H9 (cell line): Measurements from ENCODE around the gene CCK. TPM values are rescaled to one million over a fixed set of nuclear protein-coding genes. Genes with fewer than 3 reads are reported as not detected.

Experiments used
- DNase-seq: peaks from one replicate; pipeline ENCODE4 v3.0.0-alpha.2; 2017
- H2AFZ ChIP-seq: one replicate; pipeline ENCODE4 v1.6.1; 2013; ENCODE audit warnings: mild to moderate bottlenecking, low read length, control low read depth, moderate library complexity
- H2AK5ac ChIP-seq: 2 replicates; pipeline ENCODE4 v1.6.1; 2013; ENCODE audit warnings: low read length, control low read depth, mixed read lengths; ENCODE audit not compliant: insufficient read length
- H2BK120ac ChIP-seq: one replicate; pipeline ENCODE4 v1.6.1; 2013; ENCODE audit warnings: low read depth, mild to moderate bottlenecking, low read length, control low read depth, inconsistent platforms; ENCODE audit not compliant: poor library complexity, severe bottlenecking
- H2BK12ac ChIP-seq: 2 replicates; pipeline ENCODE4 v1.6.1; 2013; ENCODE audit warnings: low read length, control low read depth, mixed read lengths, low read depth; ENCODE audit not compliant: insufficient read length
- H2BK15ac ChIP-seq: 2 replicates; pipeline ENCODE4 v1.6.1; 2013; ENCODE audit warnings: low read depth, low read length, control low read depth
- H2BK20ac ChIP-seq: one replicate; pipeline ENCODE4 v1.6.1; 2013; ENCODE audit warnings: low read depth, mild to moderate bottlenecking, low read length, control low read depth, inconsistent platforms; ENCODE audit not compliant: poor library complexity, severe bottlenecking
- H2BK5ac ChIP-seq: 2 replicates; pipeline ENCODE4 v1.6.1; 2013; ENCODE audit warnings: low read length, control low read depth, mixed read lengths; ENCODE audit not compliant: insufficient read length
- H3K14ac ChIP-seq: 2 replicates; pipeline ENCODE4 v1.6.1; 2013; ENCODE audit warnings: low read length, control low read depth; ENCODE audit not compliant: insufficient read depth
- H3K18ac ChIP-seq: 2 replicates; pipeline ENCODE4 v1.6.1; 2013; ENCODE audit warnings: low read depth, mild to moderate bottlenecking, mixed read lengths, low read length, control low read depth; ENCODE audit not compliant: insufficient read length
- H3K23ac ChIP-seq: 2 replicates; pipeline ENCODE4 v1.6.1; 2013; ENCODE audit warnings: low read length, control low read depth, mixed read lengths, low read depth; ENCODE audit not compliant: insufficient read length
- H3K23me2 ChIP-seq: 2 replicates; pipeline ENCODE4 v1.6.1; 2013; ENCODE audit warnings: low read depth, mild to moderate bottlenecking, mixed read lengths, low read length, control low read depth; ENCODE audit not compliant: insufficient read length, poor library complexity, severe bottlenecking
- H3K27ac ChIP-seq: 2 replicates; pipeline ENCODE4 v1.5.1; 2013; ENCODE audit warnings: low read length, control low read depth, mixed read lengths, low read depth; ENCODE audit not compliant: insufficient read length
- H3K27me3 ChIP-seq: 2 replicates; pipeline ENCODE4 v1.6.1; 2013; ENCODE audit warnings: low read length, control low read depth, inconsistent platforms; ENCODE audit not compliant: insufficient read depth
- H3K4ac ChIP-seq: 2 replicates; pipeline ENCODE4 v1.6.1; 2013; ENCODE audit warnings: low read depth, mild to moderate bottlenecking, control low read depth, inconsistent platforms, low read length, moderate library complexity
- H3K4me1 ChIP-seq: 2 replicates; pipeline ENCODE4 v1.6.1; 2013; ENCODE audit warnings: low read length, control low read depth, inconsistent platforms; ENCODE audit not compliant: insufficient read depth
- H3K4me2 ChIP-seq: 2 replicates; pipeline ENCODE4 v1.6.1; 2013; ENCODE audit warnings: low read length, control low read depth, mixed read lengths; ENCODE audit not compliant: insufficient read length, insufficient read depth
- H3K56ac ChIP-seq: 2 replicates; pipeline ENCODE4 v1.6.1; 2013; ENCODE audit warnings: low read depth, mild to moderate bottlenecking, mixed read lengths, low read length, control low read depth; ENCODE audit not compliant: insufficient read length
- H3K79me1 ChIP-seq: 2 replicates; pipeline ENCODE4 v1.6.1; 2013; ENCODE audit warnings: low read depth, mild to moderate bottlenecking, moderate library complexity, low read length, control low read depth, inconsistent platforms; ENCODE audit not compliant: insufficient read depth, poor library complexity, severe bottlenecking
- H3K79me2 ChIP-seq: 2 replicates; pipeline ENCODE4 v1.6.1; 2013; ENCODE audit warnings: low read length, control low read depth, inconsistent platforms; ENCODE audit not compliant: insufficient read depth
- H3K9ac ChIP-seq: 2 replicates; pipeline ENCODE4 v1.6.1; 2013; ENCODE audit warnings: low read length, control low read depth, mixed read lengths; ENCODE audit not compliant: insufficient read length; ENCODE audit errors: extremely low read depth
- H3K9me3 ChIP-seq: one replicate; pipeline ENCODE4 v1.6.1; 2013; ENCODE audit warnings: low read depth, low read length, inconsistent platforms; ENCODE audit not compliant: control insufficient read depth
- H3T11ph ChIP-seq: one replicate; pipeline ENCODE4 v1.6.1; 2013; ENCODE audit warnings: mild to moderate bottlenecking, low read length, control low read depth, inconsistent platforms
- H4K20me1 ChIP-seq: one replicate; pipeline ENCODE4 v1.6.1; 2013; ENCODE audit not compliant: control insufficient read depth, insufficient read length, insufficient read depth
- H4K5ac ChIP-seq: 2 replicates; pipeline ENCODE4 v1.6.1; 2013; ENCODE audit warnings: low read depth, mild to moderate bottlenecking, mixed read lengths, low read length, control low read depth; ENCODE audit not compliant: insufficient read length
- H4K8ac ChIP-seq: replicated peaks from 2 replicates; pipeline ENCODE4 v1.6.1; 2013; ENCODE audit warnings: low read length, control low read depth, mixed read lengths, low read depth; ENCODE audit not compliant: insufficient read length
- H4K91ac ChIP-seq: 2 replicates; pipeline ENCODE4 v1.6.1; 2013; ENCODE audit warnings: low read depth, mild to moderate bottlenecking, moderate library complexity, mixed read lengths, low read length, control low read depth; ENCODE audit not compliant: insufficient read length
- H3K27ac Mint-ChIP-seq, 3 experiments: 2 replicates in 2 of 3; 3 replicates in 1 of 3; pipeline ENCODE4 v1.8.0; 2020 to 2021; ENCODE audit warnings: mixed read lengths in 3 of 3, mild to moderate bottlenecking in 1 of 3, moderate library complexity in 1 of 3
- H3K27me3 Mint-ChIP-seq: 2 replicates; pipeline ENCODE4 v1.8.0; 2021; ENCODE audit warnings: low read depth, mild to moderate bottlenecking, moderate library complexity, mixed read lengths
- H3K36me3 Mint-ChIP-seq, 3 experiments: 2 replicates in 2 of 3; 3 replicates in 1 of 3; pipeline ENCODE4 v1.8.0; 2020 to 2021; ENCODE audit warnings: low read depth in 3 of 3, mixed read lengths in 3 of 3; ENCODE audit not compliant: insufficient read depth in 1 of 3
- H3K4me1 Mint-ChIP-seq, 2 experiments: 2 replicates each; pipeline ENCODE4 v1.8.0; 2020; ENCODE audit warnings: mixed read lengths in 2 of 2
- H3K4me3 Mint-ChIP-seq, 2 experiments: 2 replicates in 1 of 2; 3 replicates in 1 of 2; pipeline ENCODE4 v1.8.0; 2020 to 2021; ENCODE audit warnings: mild to moderate bottlenecking in 2 of 2, mixed read lengths in 2 of 2, moderate library complexity in 1 of 2
- H3K9me3 Mint-ChIP-seq, 2 experiments: 2 replicates in 1 of 2; 3 replicates in 1 of 2; pipeline ENCODE4 v1.8.0; 2020; ENCODE audit warnings: mild to moderate bottlenecking in 2 of 2, mixed read lengths in 2 of 2, moderate library complexity in 1 of 2
- CTCF ChIP-seq: fragments of 200-600 bp; sonication (generic); conservative IDR thresholded peaks from 3 replicates; pipeline ENCODE4 v1.8.0; 2021; ENCODE audit warnings: antibody characterized with exemption, mild to moderate bottlenecking
- WGBS: extraction: QIAGEN DNeasy Blood & Tissue Kit; methylation state at CpG from one replicate; pipeline ENCODE4 v1.1.7; 2013; ENCODE audit warnings: missing lambda C conversion rate, low lambda C conversion rate, mixed read lengths; ENCODE audit not compliant: insufficient read length; ENCODE audit errors: extremely low coverage; 5-methylcytosine and 5-hydroxymethylcytosine counted together
- total RNA-seq: library from RNA; stranded (reverse); gene quantifications from 2 replicates; pipeline ENCODE4 v1.2.1, GENCODE V29; 2021

The CCK gene
- total RNA-seq, 1 experiment from 2014 or later, result 0.37 TPM

DNA sequence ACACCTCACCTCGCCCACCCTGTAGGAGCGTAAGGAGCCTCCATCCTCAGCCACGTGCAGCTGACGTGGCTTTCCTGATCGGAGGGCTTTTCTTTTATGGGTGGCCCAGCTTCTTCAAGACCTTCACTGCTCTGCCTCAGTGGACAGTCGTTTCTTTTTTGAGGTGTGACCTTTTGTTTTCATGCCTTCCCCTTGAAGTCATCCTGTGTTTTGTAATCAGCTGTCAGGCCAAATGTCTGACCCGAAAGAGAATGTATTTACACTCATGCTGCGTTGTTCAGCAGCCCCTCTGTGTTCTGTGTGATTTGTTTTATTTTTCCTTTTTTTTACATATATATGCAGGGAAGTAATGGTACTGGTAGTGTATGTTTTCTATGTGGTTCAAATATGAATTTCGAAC lies 41.8 kb downstream of the CCK start:
- no peak for TF ChIP-seq CTCF
- Histone ChIP-seq H3K27me3 (no peaks in the 10 kb centered on the region), H4K8ac (no peak overlapping the region), H2BK15ac (no peak overlapping the region), H3K18ac (no peak overlapping the region), H2BK5ac (no peak overlapping the region), H3K56ac (no peak overlapping the region), H4K20me1 (no peaks in the 10 kb centered on the region), H3K9ac (no peak overlapping the region), H2AFZ (no peak overlapping the region), H2BK12ac (no peak overlapping the region), H3K4ac (no peak overlapping the region), H3K79me1 (no peaks in the 10 kb centered on the region), H2BK20ac (no peak overlapping the region), H3K23me2 (no peaks in the 10 kb centered on the region), H3K23ac (no peak overlapping the region), H3K14ac (no peak overlapping the region), H3K27ac (no peak overlapping the region), H3K4me1 (no peaks in the 10 kb centered on the region), H2BK120ac (no peak overlapping the region), H3T11ph (no peak overlapping the region), H4K91ac (no peak overlapping the region), H3K9me3 (no peaks in the 10 kb centered on the region), H4K5ac (no peak overlapping the region), H3K79me2 (no peaks in the 10 kb centered on the region), H2AK5ac (no peak overlapping the region), H3K4me2 (no peak overlapping the region)
- H3K4me1 Mint-ChIP-seq, result peaks cover 2 to 5% of the 10 kb centered on the region in 2 experiments; a peak in 1 of 4 replicates
- H3K27me3 Mint-ChIP-seq, result no peaks in the 10 kb centered on the region
- H3K9me3 Mint-ChIP-seq, result no peaks in the 10 kb centered on the region; a peak in 2 of 5 replicates
- peaks cover 19 to 43% (median 33%) of the 10 kb centered on the region in 3 experiments; a peak in 6 of 7 replicates for H3K36me3 Mint-ChIP-seq
- no peak overlapping the region for H3K27ac Mint-ChIP-seq
- no peak for DNase-seq
- H3K4me3 Mint-ChIP-seq, result no peak overlapping the region
- WGBS, result no CpG with 5 or more reads among the region's 9 CpGs
